Ishikawa (cell line): Measurements from ENCODE around the gene PMEPA1.

Experiments used
- CEBPB ChIP-seq: IDR thresholded peaks from 2 replicates; pipeline ENCODE4 v1.6.1; 2012
- CREB1 ChIP-seq: IDR thresholded peaks from 2 replicates; pipeline ENCODE4 v1.6.1; 2012; ENCODE audit warnings: low read depth
- EP300 ChIP-seq: IDR thresholded peaks from 2 replicates; pipeline ENCODE4 v1.6.1; 2012; ENCODE audit warnings: borderline replicate concordance
- FOXM1 ChIP-seq: IDR thresholded peaks from 2 replicates; pipeline ENCODE4 v1.6.1; 2012; ENCODE audit warnings: low read depth, borderline replicate concordance
- MAX ChIP-seq: IDR thresholded peaks from 2 replicates; pipeline ENCODE4 v1.6.1; 2012
- NFIC ChIP-seq: IDR thresholded peaks from 2 replicates; pipeline ENCODE4 v1.6.1; 2012
- RAD21 ChIP-seq: IDR thresholded peaks from 2 replicates; pipeline ENCODE4 v1.6.1; 2012; ENCODE audit warnings: low read depth
- REST ChIP-seq: IDR thresholded peaks from 2 replicates; pipeline ENCODE4 v1.6.1; 2012; ENCODE audit warnings: low read depth, mild to moderate bottlenecking
- TAF1 ChIP-seq: IDR thresholded peaks from 2 replicates; pipeline ENCODE4 v1.6.1; 2012; ENCODE audit warnings: low read depth, mild to moderate bottlenecking
- TCF12 ChIP-seq: IDR thresholded peaks from 2 replicates; pipeline ENCODE4 v1.6.1; 2012; ENCODE audit warnings: low read depth
- TEAD4 ChIP-seq: IDR thresholded peaks from 2 replicates; pipeline ENCODE4 v1.6.1; 2012
- YY1 ChIP-seq: IDR thresholded peaks from 2 replicates; pipeline ENCODE4 v1.6.1; 2012; ENCODE audit warnings: low read depth
- ZBTB7A ChIP-seq: IDR thresholded peaks from 2 replicates; pipeline ENCODE4 v1.6.1; 2012; ENCODE audit warnings: low read depth

- TF ChIP-seq RAD21 (no peak), YY1 (no peak), CREB1 (no peak), EP300 (no peak), CEBPB (no peak), TEAD4 (no peak), NFIC (0 out of 2 replicates have a peak, but pooled peaks have one; percentile 16), MAX (no peak), TCF12 (no peak), ZBTB7A (no peak), REST (no peak), FOXM1 (no peak), TAF1 (no peak)
Measured at GRCh38 chr20:57710841-57711240, 1.0 kb upstream of the PMEPA1 start.
